Myometrial cell (primary cell): Measurements from ENCODE around the gene TRAF1. TPM values are rescaled to one million over a fixed set of nuclear protein-coding genes. Genes with fewer than 3 reads are reported as not detected.

Experiments
- total RNA-seq: library from RNA; depleted of rRNA; stranded (reverse); fragments of >200 nt; gene quantifications from 2 replicates; pipeline ENCODE4 v1.2.3, GENCODE V29; 2015

TRAF1 gene
- total RNA-seq: 2.9 and 3.9 TPM in 2 replicates

GRCh38 chr9:120926397-120926928 is at the start of gene TRAF1:
TSS of gene TRAF1 (minus strand) at chr9:120926796. CDS start at chr9:120926075, 721 bp downstream.

GRCh38 chr9:120876842-120877240 is 49.8 kb downstream of the TRAF1 start, which contains the start of gene PHF19:
TSS of gene PHF19 (minus strand) at chr9:120877188. CDS start at chr9:120874741, 2,447 bp downstream.

Other genes starting within 250 kb of the TRAF1 start
- 3.0 and 4.9 TPM in 2 replicates for gene MEGF9, start 212.3 kb downstream of the TRAF1 start, total RNA-seq
- 19.0 and 19.6 TPM in 2 replicates for gene FBXW2, start 133.4 kb downstream of the TRAF1 start, total RNA-seq
- 37.0 and 48.4 TPM in 2 replicates for gene PSMD5, start 83.9 kb downstream of the TRAF1 start, total RNA-seq
- 56.5 and 62.0 TPM in 2 replicates for gene PHF19, start 49.6 kb downstream of the TRAF1 start, total RNA-seq
- gene C5, start 123.5 kb upstream of the TRAF1 start, total RNA-seq: 2.6 and 3.0 TPM in 2 replicates
- 7.8 and 8.9 TPM in 2 replicates for gene CNTRL, start 148.2 kb upstream of the TRAF1 start, total RNA-seq